Transverse colon (tissue), 3 donors: ENCODE measurements around the gene HDAC4.

Experiments
- POLR2A ChIP-seq: fragments of 450-650 bp; IDR thresholded peaks from one replicate; pipeline ENCODE4 v1.6.1; 2016; ENCODE audit warnings: antibody characterized with exemption, mild to moderate bottlenecking, moderate library complexity
- TF ChIP-seq, protein P1 (sequence below), 5 experiments: fragments of 200-600 bp in 3 of 5; fragments of 450-650 bp in 2 of 5; sonication (generic) in 3 of 5; IDR thresholded peaks; 1 replicate in 2 of 5; 2 replicates in 3 of 5; pipeline ENCODE4 v1.5.1; 2016 to 2017; ENCODE audit warnings: antibody characterized with exemption in 5 of 5, inconsistent platforms in 3 of 5, mild to moderate bottlenecking in 2 of 5, moderate library complexity in 1 of 5

DNA sequence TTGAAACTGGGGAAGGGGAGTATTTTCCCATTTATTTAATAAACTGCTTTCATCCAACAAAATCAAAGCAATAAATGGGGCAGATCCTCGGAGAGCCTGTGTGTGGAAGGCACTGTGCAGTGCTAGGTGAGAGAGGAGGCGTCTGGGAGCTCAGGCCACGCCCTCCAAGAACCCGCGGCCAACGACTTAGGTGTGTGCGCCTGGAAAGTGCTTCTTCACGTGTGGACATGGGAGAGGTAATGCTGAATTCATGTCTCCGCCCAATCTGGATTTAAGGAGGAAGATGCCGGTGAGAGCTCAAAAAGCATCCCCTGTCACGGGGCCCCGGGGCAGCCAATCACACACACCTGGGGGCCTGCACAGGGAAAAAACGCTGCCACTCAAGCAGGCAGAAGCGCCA lies 77.4 kb downstream of the HDAC4 start:
- no peak for TF ChIP-seq POLR2A
- TF ChIP-seq, protein P1, sequence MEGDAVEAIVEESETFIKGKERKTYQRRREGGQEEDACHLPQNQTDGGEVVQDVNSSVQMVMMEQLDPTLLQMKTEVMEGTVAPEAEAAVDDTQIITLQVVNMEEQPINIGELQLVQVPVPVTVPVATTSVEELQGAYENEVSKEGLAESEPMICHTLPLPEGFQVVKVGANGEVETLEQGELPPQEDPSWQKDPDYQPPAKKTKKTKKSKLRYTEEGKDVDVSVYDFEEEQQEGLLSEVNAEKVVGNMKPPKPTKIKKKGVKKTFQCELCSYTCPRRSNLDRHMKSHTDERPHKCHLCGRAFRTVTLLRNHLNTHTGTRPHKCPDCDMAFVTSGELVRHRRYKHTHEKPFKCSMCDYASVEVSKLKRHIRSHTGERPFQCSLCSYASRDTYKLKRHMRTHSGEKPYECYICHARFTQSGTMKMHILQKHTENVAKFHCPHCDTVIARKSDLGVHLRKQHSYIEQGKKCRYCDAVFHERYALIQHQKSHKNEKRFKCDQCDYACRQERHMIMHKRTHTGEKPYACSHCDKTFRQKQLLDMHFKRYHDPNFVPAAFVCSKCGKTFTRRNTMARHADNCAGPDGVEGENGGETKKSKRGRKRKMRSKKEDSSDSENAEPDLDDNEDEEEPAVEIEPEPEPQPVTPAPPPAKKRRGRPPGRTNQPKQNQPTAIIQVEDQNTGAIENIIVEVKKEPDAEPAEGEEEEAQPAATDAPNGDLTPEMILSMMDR (IDR thresholded peaks at IDR 0.05) = no peak
